Bronchial epithelial cell (primary cell): ENCODE measurements around the gene MEIKIN. TPM values are rescaled to one million over a fixed set of nuclear protein-coding genes. Genes with fewer than 3 reads are reported as not detected.

Experiments
- DNase-seq: peaks from one replicate; pipeline ENCODE4 v3.0.0-alpha.2; 2010; ENCODE audit warnings: low read depth
- FAIRE-seq: peaks from 2 replicates; lab custom pipeline; 2011; peaks lifted over from hg19 to GRCh38; lab: Jason Lieb, UNC
- H3K27me3 ChIP-seq: 2 replicates; pipeline ENCODE4 v1.5.1; 2011; ENCODE audit warnings: low read length; ENCODE audit not compliant: control insufficient read depth, insufficient read depth
- H3K36me3 ChIP-seq: 2 replicates; pipeline ENCODE4 v1.5.1; 2011; ENCODE audit warnings: low read length; ENCODE audit not compliant: control insufficient read depth, insufficient read depth
- H3K4me3 ChIP-seq: 2 replicates; pipeline ENCODE4 v1.5.1; 2011; ENCODE audit warnings: mild to moderate bottlenecking, low read depth, low read length, control low read depth
- CTCF ChIP-seq: IDR thresholded peaks from 2 replicates; pipeline ENCODE4 v1.5.1; 2011; ENCODE audit warnings: mild to moderate bottlenecking, moderate library complexity, low read length, control low read depth, inconsistent platforms; ENCODE audit not compliant: insufficient read depth, severe bottlenecking
- total RNA-seq: library from RNA; depleted of rRNA; stranded (reverse); fragments of >200 nt; gene quantifications from 2 replicates; pipeline ENCODE4 v1.2.1, GENCODE V29; 2014

The MEIKIN gene
- total RNA-seq, 1 donor from 2014 or later, result not detected

- Histone ChIP-seq H3K36me3 (no peaks in the 10 kb centered on the region), H3K4me3 (no peak overlapping the region), H3K27me3 (no peaks in the 10 kb centered on the region)
- no peak for TF ChIP-seq CTCF
- DNase-seq (no peak), FAIRE-seq (no peak)
These were observed 77.9 kb downstream of the MEIKIN start for GRCh38 chr5:131867524-131867923.

GRCh38 chr5:131863700-131864099 lies 81.8 kb downstream of the MEIKIN start:
- FAIRE-seq, result no peak

GRCh38 chr5:131857388-131857787 lies 88.1 kb downstream of the MEIKIN start:
- Histone ChIP-seq H3K36me3 (no peaks in the 10 kb centered on the region), H3K4me3 (no peak overlapping the region), H3K27me3 (no peaks in the 10 kb centered on the region)
- no peak for DNase-seq
- no peak for FAIRE-seq
- TF ChIP-seq CTCF, result no peak

More at GRCh38 chr5:131863700-131864099, 81.8 kb downstream of the MEIKIN start:
- no peak for TF ChIP-seq CTCF
- no peaks in the 10 kb centered on the region for H3K36me3 ChIP-seq
- no peak for DNase-seq
- no peak overlapping the region for H3K4me3 ChIP-seq
- no peaks in the 10 kb centered on the region for H3K27me3 ChIP-seq

- Histone ChIP-seq H3K36me3 (no peaks in the 10 kb centered on the region), H3K4me3 (no peak overlapping the region), H3K27me3 (no peaks in the 10 kb centered on the region)
- no peak for DNase-seq
- TF ChIP-seq CTCF, result no peak
- no peak for FAIRE-seq
These were observed 90.0 kb downstream of the MEIKIN start for GRCh38 chr5:131855452-131855851.

GRCh38 chr5:131854134-131854533 lies 91.3 kb downstream of the MEIKIN start:
- DNase-seq (peak; percentile 75), FAIRE-seq (no peak)
- Histone ChIP-seq H3K4me3 (no peak overlapping the region), H3K27me3 (no peaks in the 10 kb centered on the region), H3K36me3 (no peaks in the 10 kb centered on the region)
- TF ChIP-seq CTCF, result no peak

- H3K36me3 ChIP-seq, result no peaks in the 10 kb centered on the region
- no peak for DNase-seq
- TF ChIP-seq CTCF, result no peak
- H3K27me3 ChIP-seq, result no peaks in the 10 kb centered on the region
- no peak for FAIRE-seq
- no peak overlapping the region for H3K4me3 ChIP-seq
These were observed 96.8 kb downstream of the MEIKIN start for GRCh38 chr5:131848662-131849061.
